Measurements from ENCODE around the gene EP400.

- TF ChIP-seq, protein P1, sequence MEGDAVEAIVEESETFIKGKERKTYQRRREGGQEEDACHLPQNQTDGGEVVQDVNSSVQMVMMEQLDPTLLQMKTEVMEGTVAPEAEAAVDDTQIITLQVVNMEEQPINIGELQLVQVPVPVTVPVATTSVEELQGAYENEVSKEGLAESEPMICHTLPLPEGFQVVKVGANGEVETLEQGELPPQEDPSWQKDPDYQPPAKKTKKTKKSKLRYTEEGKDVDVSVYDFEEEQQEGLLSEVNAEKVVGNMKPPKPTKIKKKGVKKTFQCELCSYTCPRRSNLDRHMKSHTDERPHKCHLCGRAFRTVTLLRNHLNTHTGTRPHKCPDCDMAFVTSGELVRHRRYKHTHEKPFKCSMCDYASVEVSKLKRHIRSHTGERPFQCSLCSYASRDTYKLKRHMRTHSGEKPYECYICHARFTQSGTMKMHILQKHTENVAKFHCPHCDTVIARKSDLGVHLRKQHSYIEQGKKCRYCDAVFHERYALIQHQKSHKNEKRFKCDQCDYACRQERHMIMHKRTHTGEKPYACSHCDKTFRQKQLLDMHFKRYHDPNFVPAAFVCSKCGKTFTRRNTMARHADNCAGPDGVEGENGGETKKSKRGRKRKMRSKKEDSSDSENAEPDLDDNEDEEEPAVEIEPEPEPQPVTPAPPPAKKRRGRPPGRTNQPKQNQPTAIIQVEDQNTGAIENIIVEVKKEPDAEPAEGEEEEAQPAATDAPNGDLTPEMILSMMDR (conservative IDR thresholded peaks at IDR 0.05): no peak
- TF ChIP-seq ZFX (IDR thresholded peaks at IDR 0.05): no peak
These were observed 35.5 kb upstream of the EP400 start for GRCh38 chr12:131914179-131914702.
